ENCODE measurements around the gene SELE. TPM values are rescaled to one million over a fixed set of nuclear protein-coding genes. Genes with fewer than 3 reads are reported as not detected.

The SELE gene
- total and polyA plus RNA-seq, 2 of the 4 experiments (the other 2 are of a cell fraction) = not detected

GRCh38 chr1:169727307-169727706 lies 6.6 kb downstream of the SELE start:
- POLR2A ChIA-PET (ENCODE audit: unreplicated experiment) = no interaction called here
- no peak overlapping the region for H3K23ac ChIP-seq (ENCODE audit: low read depth, low read length)
- no peak overlapping the region for H2AK9ac ChIP-seq (replicated peaks; ENCODE audit: low read depth, low read length, poor library complexity)
- H2AFZ ChIP-seq (replicated peaks; ENCODE audit: low read length, poor library complexity) = no peak overlapping the region
- H3K4ac ChIP-seq (ENCODE audit: low read depth, low read length) = no peak overlapping the region
- H2BK20ac ChIP-seq (ENCODE audit: low read depth, low read length) = no peak overlapping the region
- no peaks in the 10 kb centered on the region for H3K9me1 ChIP-seq (ENCODE audit: insufficient read depth, low read length)
- H2AK5ac ChIP-seq (ENCODE audit: low read depth, low read length) = no peak overlapping the region
- no peak overlapping the region for H2BK5ac ChIP-seq (ENCODE audit: low read depth, low read length, poor library complexity, severe bottlenecking)
- H3K18ac ChIP-seq (ENCODE audit: low read depth, low read length) = no peak overlapping the region
- DNase-seq (no peak), ATAC-seq (ENCODE audit: low read depth) (no peak)
- CTCF ChIA-PET = interaction anchor here (1.0 kb wide), 1 partner anchor 15 kb away, joined by 5 read pairs; no protein-coding TSS in a partner anchor
- no peak for TF ChIP-seq FOS (IDR thresholded peaks at IDR 0.05; ENCODE audit: low read depth, low read length)
- no peak for TF ChIP-seq USF2 (IDR thresholded peaks at IDR 0.05; ENCODE audit: low read depth, low read length)
- 57% methylated on average over 3 of the region's 6 CpGs; no CpG with 5 or more reads in 1 of the 2 experiments for WGBS, 2 experiments (ENCODE audit: extremely low coverage in 2 of 2, insufficient read length in 1 of 2)
- H4K5ac ChIP-seq (ENCODE audit: low read depth, low read length) = no peak overlapping the region
- H3K14ac ChIP-seq (replicated peaks; ENCODE audit: low read depth, low read length) = no peak overlapping the region
- no peaks in the 10 kb centered on the region for H3K9me3 ChIP-seq (ENCODE audit: control insufficient read depth, insufficient read depth, low read length)
- no peaks in the 10 kb centered on the region for H4K20me1 ChIP-seq (ENCODE audit: insufficient read depth, low read length)
- no peak overlapping the region for H4K8ac ChIP-seq (ENCODE audit: low read depth in 2 of 2, low read length in 2 of 2)
- H3K36me3 ChIP-seq (ENCODE audit: control insufficient read depth, insufficient read depth, low read length) = no peaks in the 10 kb centered on the region
- no peak overlapping the region for H3K27ac ChIP-seq (ENCODE audit: insufficient read depth, low read length)
- dilution Hi-C loops (cut with HindIII; ENCODE audit: low sequenced_read_pairs, unreplicated experiment) = no loop called here
- no peak overlapping the region for H3K9ac ChIP-seq (ENCODE audit: low read depth, low read length)
- no peak overlapping the region for H3K4me2 ChIP-seq (ENCODE audit: low read depth, low read length)
- no TSS peak for BruUV-seq (replicated peaks)
- no peak overlapping the region for H2BK120ac ChIP-seq (ENCODE audit: low read depth, low read length)
- peaks cover 2% of the 10 kb centered on the region for H3K27me3 ChIP-seq (ENCODE audit: control insufficient read depth, insufficient read depth, low read length)
- no peak overlapping the region for H2BK15ac ChIP-seq (ENCODE audit: low read depth, low read length)
- no peaks in the 10 kb centered on the region for H3K4me1 ChIP-seq (ENCODE audit: control insufficient read depth, insufficient read depth, low read length)
- no peak overlapping the region for H4K91ac ChIP-seq (ENCODE audit: insufficient read depth, low read depth, low read length)
- intact Hi-C loops (cut with micrococcal nuclease) = no loop called here
- in situ Hi-C loops (cut with MboI; ENCODE audit: low sequenced_read_pairs) = no loop called here
- H3K79me1 ChIP-seq (ENCODE audit: low read depth in 1 of 2, low read length in 2 of 2) = no peaks in the 10 kb centered on the region
- H3K4me3 ChIP-seq (ENCODE audit: insufficient read depth, low read depth, low read length) = no peak overlapping the region
- no peak overlapping the region for H3K56ac ChIP-seq (ENCODE audit: extremely low read depth, insufficient read depth, low read length)

Measured in IMR-90 (cell line).